ENCODE data around the gene CPNE1. TPM values are rescaled to one million over a fixed set of nuclear protein-coding genes. Genes with fewer than 3 reads are reported as not detected.

CPNE1 gene
- total RNA-seq, 1 experiment from 2014 or later = 333 TPM

- POLR2A ChIA-PET = no interaction called here
These were observed 86.2 kb downstream of the CPNE1 start for GRCh38 chr20:35578469-35578868.

GRCh38 chr20:35576816-35577215 is 87.9 kb downstream of the CPNE1 start:
- Histone ChIP-seq H3K36me3 (ENCODE audit: control insufficient read depth in 1 of 2, insufficient read depth in 2 of 2, low read length in 2 of 2) (no peaks in the 10 kb centered on the region), H3K4me3 (replicated peaks in 1 of 2; ENCODE audit: low read depth in 1 of 2, low read length in 2 of 2) (no peak overlapping the region), H3K9me2 (ENCODE audit: insufficient read depth) (no peaks in the 10 kb centered on the region), H3K9ac (ENCODE audit: low read length) (no peak overlapping the region), H3K4me1 (ENCODE audit: control insufficient read depth in 1 of 2, insufficient read depth in 2 of 2, low read length in 2 of 2) (no peaks in the 10 kb centered on the region), H4K20me1 (ENCODE audit: insufficient read depth) (no peaks in the 10 kb centered on the region), H3K27me3 (ENCODE audit: insufficient read depth, low read length) (no peaks in the 10 kb centered on the region), H3K79me2 (ENCODE audit: insufficient read depth, low read length) (no peaks in the 10 kb centered on the region), H2AFZ (ENCODE audit: low read depth, low read length, poor library complexity, severe bottlenecking) (no peak overlapping the region), H3K4me2 (ENCODE audit: low read length) (no peak overlapping the region), H3K27ac (ENCODE audit: low read depth, low read length) (no peak overlapping the region), H3K9me3 (ENCODE audit: control insufficient read depth in 1 of 2, insufficient read depth in 1 of 2, low read depth in 1 of 2, low read length in 2 of 2) (peaks cover 0 to 3% of the 10 kb centered on the region in 2 experiments; a peak in 1 of 4 replicates)
- TF ChIP-seq EZH2phosphoT487 (IDR thresholded peaks at IDR 0.05; ENCODE audit: borderline replicate concordance) = no peak
- TF ChIP-seq JUND (IDR thresholded peaks at IDR 0.05) = no peak
- TF ChIP-seq SIN3A (IDR thresholded peaks at IDR 0.05; ENCODE audit: low read depth) = no peak
- no peak for TF ChIP-seq MAX (IDR thresholded peaks at IDR 0.05)
- no peak for TF ChIP-seq CTCF (IDR thresholded peaks at IDR 0.05 in 2 of 3, conservative IDR thresholded peaks at IDR 0.05 in 1 of 3; ENCODE audit: borderline replicate concordance in 1 of 3, insufficient read depth in 1 of 3, low read depth in 2 of 3, low read length in 2 of 3)
- no peak for TF ChIP-seq TCF7L2 (IDR thresholded peaks at IDR 0.05; ENCODE audit: borderline replicate concordance, extremely low read depth, insufficient read depth, insufficient read length)
- no peak for TF ChIP-seq CEBPB (IDR thresholded peaks at IDR 0.05; ENCODE audit: low read depth)
- TF ChIP-seq SRF (IDR thresholded peaks at IDR 0.05; ENCODE audit: low read depth) = no peak
- no peak for TF ChIP-seq SP1 (IDR thresholded peaks at IDR 0.05; ENCODE audit: low read depth)
- CTCF ChIA-PET = no interaction called here
- BruUV-seq (replicated peaks) = no TSS peak
- ATAC-seq (no peak), DNase-seq (ENCODE audit: low read depth, low spot score) (no peak)
- intact Hi-C loops (cut with micrococcal nuclease) = no loop called here
- RAD21 ChIA-PET (ENCODE audit: low non-redundant PET in 1 of 2, low total read pairs in 2 of 2, uncharacterized antibody in 2 of 2, unreplicated experiment in 2 of 2) = no interaction called here
- POLR2A ChIA-PET = interaction anchor here (0.7 to 1.2 kb wide), 2 partner anchors 11 to 165 kb away, joined by 3 to 5 read pairs; partner anchors contain the start of gene RBM39

More at GRCh38 chr20:35578469-35578868, 86.2 kb downstream of the CPNE1 start:
- Histone ChIP-seq H3K4me3 (replicated peaks in 1 of 2; ENCODE audit: low read depth in 1 of 2, low read length in 2 of 2) (no peak overlapping the region), H3K27ac (ENCODE audit: low read depth, low read length) (no peak overlapping the region), H4K20me1 (ENCODE audit: insufficient read depth) (no peaks in the 10 kb centered on the region), H3K9me2 (ENCODE audit: insufficient read depth) (no peaks in the 10 kb centered on the region), H2AFZ (ENCODE audit: low read depth, low read length, poor library complexity, severe bottlenecking) (no peak overlapping the region), H3K9ac (ENCODE audit: low read length) (no peak overlapping the region), H3K27me3 (ENCODE audit: insufficient read depth, low read length) (no peaks in the 10 kb centered on the region), H3K9me3 (ENCODE audit: control insufficient read depth in 1 of 2, insufficient read depth in 1 of 2, low read depth in 1 of 2, low read length in 2 of 2) (no peaks in the 10 kb centered on the region), H3K36me3 (ENCODE audit: control insufficient read depth in 1 of 2, insufficient read depth in 2 of 2, low read length in 2 of 2) (no peaks in the 10 kb centered on the region), H3K4me1 (ENCODE audit: control insufficient read depth in 1 of 2, insufficient read depth in 2 of 2, low read length in 2 of 2) (no peaks in the 10 kb centered on the region), H3K4me2 (ENCODE audit: low read length) (no peak overlapping the region), H3K79me2 (ENCODE audit: insufficient read depth, low read length) (no peaks in the 10 kb centered on the region)
- no peak for TF ChIP-seq EZH2 (IDR thresholded peaks at IDR 0.05)
- TF ChIP-seq EZH2phosphoT487 (IDR thresholded peaks at IDR 0.05; ENCODE audit: borderline replicate concordance) = no peak
- TF ChIP-seq ZFX (IDR thresholded peaks at IDR 0.05) = no peak
- TF ChIP-seq, protein P1, sequence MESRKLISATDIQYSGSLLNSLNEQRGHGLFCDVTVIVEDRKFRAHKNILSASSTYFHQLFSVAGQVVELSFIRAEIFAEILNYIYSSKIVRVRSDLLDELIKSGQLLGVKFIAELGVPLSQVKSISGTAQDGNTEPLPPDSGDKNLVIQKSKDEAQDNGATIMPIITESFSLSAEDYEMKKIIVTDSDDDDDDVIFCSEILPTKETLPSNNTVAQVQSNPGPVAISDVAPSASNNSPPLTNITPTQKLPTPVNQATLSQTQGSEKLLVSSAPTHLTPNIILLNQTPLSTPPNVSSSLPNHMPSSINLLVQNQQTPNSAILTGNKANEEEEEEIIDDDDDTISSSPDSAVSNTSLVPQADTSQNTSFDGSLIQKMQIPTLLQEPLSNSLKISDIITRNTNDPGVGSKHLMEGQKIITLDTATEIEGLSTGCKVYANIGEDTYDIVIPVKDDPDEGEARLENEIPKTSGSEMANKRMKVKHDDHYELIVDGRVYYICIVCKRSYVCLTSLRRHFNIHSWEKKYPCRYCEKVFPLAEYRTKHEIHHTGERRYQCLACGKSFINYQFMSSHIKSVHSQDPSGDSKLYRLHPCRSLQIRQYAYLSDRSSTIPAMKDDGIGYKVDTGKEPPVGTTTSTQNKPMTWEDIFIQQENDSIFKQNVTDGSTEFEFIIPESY (IDR thresholded peaks at IDR 0.05; ENCODE audit: extremely low read depth, insufficient replicate concordance, low read length) = no peak
- BruUV-seq (replicated peaks) = no TSS peak
- DNase-seq (ENCODE audit: low read depth, low spot score) (no peak), ATAC-seq (no peak)
- ChIA-PET RAD21 (ENCODE audit: low non-redundant PET in 1 of 2, low total read pairs in 2 of 2, uncharacterized antibody in 2 of 2, unreplicated experiment in 2 of 2) (no interaction called here), CTCF (no interaction called here)
- intact Hi-C loops (cut with micrococcal nuclease) = no loop called here

Data from HCT116 (cell line).